Stimulated activated CD8-positive, alpha-beta memory T cell treated with anti-CD3 and anti-CD28 coated beads, Interleukin-4, amount 100 ng/mL, for 1 hour (primary cell): ENCODE measurements around the gene JARID2.

Experiments used
- DNase-seq, 2 donors: peaks; one replicate each; pipeline ENCODE4 v3.0.0-alpha.2; 2020; ENCODE audit warnings: low read depth in 2 of 2, low spot score in 1 of 2

The JARID2 gene

DNA sequence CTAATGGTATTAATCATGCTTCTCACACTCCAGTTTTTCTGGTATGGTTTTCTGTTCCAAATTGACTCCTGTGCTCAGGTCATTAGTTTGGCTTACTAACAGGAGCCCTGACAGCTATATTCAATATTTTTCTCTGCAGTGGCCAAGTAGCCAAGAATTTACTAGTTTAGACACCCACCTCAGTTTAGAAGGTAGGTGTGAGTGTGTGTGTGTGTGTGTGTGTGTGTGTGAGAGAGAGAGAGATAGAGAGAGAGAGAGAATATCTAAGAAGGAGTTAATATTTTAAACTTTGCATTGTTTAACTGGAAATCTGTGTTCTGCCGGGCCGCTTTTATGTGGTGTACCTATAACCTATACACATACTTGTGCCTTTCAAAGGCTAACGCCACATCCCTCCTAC, 18.5 kb downstream of the JARID2 start:
- no peak for DNase-seq

DNA sequence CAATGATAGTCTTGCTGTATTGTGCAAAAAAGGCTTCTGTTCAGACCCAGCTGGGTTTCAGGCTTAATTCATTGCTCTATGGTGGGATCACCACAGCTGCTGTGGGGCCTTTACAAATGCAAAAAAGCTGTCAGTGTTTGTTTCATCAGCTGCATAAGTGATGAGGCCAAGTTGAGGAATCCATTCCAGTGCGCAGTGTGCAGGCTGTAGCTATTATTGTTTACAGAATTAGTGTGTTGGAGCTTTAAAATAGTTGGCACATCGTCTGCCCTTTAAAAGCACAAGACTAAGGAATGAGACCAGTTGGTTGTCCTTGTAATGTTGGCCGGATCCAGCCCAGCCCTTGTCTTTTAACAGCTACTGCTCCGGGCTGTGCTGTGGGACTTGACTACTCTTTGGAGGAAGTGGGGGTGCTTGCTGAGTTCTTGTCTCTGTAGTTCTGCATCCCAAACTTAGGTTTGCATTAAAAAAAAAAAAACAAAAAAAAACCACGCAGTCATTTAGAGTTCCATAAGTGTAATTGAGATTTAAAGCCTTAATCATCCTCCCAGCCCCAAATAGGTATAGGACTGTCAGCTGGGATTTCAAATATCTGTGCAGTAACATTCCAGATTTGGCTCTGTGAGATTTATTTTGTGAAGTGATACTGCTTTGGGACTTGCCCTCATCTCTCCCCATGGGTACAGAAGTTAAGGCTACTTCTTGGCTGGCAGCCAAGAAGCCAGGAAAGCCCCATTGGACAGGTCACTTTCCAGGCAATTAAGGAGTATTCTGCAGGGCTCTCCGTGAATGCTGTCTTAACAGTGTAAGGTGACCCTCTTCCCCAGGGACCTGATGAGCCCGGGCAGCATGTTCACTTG, 19.3 kb downstream of the JARID2 start:
- DNase-seq, result no peak

DNA sequence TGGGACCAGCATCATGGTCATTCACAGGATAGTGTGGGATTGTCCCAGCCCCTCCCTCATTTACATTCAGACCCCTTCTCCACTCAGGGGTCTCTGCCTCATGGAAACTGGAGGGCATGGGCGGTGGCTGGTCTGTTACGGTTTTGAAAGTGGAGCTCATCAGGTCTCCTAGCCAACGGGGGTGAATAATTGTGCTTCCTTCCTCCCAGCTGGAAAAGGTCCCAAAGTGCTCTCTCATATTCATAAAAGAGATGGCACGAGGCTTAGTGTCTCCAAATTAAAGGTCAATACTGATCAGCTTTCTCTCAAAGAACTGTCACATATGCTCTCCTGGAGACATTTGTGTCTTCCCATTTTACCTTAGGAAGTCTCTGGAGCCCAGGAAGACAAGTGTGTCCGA, 19.9 kb downstream of the JARID2 start:
- DNase-seq, result no peak

GRCh38 chr6:15266423-15266996, 20.6 kb downstream of the JARID2 start:
- no peak for DNase-seq

DNA sequence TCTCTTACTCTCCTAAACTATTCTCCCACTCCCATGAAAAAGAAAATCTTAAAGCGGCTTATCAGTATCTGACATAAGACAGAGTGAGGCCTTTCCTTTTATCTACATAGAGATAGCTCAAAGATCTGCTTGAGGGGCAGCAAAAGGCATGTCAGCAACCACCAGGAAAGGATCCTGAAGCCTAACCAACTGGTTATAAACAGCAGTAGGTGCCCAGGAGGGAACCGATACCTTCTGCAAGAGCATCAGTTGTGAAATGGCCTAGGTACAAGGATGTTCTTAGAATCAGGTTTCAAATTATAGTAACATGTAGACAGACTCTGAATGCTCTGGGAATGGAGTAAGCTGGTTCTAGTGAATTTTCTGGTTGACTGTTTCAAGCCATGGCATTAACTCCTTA, 21.4 kb downstream of the JARID2 start:
- no peak for DNase-seq

DNA sequence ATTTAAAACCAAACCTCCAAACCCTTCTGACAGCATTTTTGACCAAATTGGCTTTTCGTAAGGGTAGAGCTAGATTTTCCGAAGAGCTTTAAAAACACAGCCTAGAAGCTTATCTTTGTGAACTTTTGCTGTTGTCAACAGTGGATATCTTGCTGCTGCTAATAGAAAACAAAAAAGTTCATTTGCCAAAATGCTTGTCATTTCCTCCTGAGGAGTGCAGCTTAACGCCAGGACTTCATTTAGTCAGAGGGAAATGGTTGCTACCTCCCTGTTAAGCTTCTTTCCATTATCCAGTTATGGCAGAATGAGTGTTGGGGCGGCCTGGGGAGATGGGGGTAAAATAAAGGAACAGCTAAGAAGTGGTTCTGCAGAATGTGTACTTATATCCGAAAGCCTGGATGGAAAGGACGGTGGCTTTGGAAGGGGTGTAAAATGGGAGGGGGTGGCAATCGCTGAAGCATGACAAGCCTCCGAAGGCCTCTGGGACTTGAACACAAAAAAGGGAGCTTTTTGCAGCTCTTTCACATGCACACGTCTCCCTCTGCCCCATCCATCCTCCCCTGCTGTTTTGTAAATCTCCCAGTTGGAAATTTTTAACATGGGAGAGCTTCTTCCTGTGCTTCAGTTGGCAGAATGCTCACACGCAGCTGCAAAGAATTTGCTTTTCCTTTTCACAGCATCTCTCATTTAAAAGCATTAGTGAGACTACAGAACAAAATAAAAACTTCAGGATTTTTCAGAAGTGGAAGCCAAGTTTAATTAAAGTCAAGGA, 22.5 kb downstream of the JARID2 start:
- no peak for DNase-seq

- no peak for DNase-seq
Measured at GRCh38 chr6:15269011-15269410, 23.1 kb downstream of the JARID2 start.

DNA sequence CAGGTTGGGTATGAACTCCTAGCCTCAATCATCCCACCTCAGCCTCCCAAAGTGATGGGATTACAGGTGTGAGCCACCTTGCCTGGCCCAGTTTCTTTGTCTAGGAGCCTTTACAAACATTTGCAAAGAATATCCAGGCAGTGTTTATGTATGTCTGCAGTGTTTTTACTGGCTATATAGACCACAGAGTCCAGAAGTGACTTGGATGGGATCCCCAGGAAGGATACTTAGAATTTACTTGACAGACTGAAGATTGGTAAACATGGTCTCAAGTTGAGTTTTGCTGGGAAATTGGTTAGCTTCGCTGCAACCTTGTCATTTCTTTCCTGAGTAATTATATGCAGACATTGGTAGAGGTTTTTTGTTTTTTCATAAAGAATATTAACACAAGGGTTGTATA, 23.8 kb downstream of the JARID2 start:
- DNase-seq, result no peak

DNA sequence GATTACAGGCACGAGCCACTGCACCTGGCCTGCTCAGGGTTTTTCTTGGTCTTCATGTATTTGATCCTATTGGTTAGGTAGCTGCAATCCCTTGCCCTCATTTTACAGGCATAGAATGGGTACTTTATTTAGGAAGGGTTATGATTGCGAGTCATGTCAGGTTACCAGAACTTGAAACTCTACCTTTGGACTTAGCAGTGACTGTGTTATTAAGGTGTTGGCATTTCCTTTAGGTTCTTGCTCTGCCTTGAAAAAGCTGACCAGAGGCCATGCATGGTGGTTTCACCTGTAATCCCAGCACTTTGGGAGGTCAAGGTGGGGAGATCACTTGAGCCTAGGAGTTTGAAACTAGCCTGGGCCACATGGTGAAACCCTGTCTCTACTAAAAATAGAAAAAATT, 24.5 kb downstream of the JARID2 start:
- DNase-seq, result no peak

DNA sequence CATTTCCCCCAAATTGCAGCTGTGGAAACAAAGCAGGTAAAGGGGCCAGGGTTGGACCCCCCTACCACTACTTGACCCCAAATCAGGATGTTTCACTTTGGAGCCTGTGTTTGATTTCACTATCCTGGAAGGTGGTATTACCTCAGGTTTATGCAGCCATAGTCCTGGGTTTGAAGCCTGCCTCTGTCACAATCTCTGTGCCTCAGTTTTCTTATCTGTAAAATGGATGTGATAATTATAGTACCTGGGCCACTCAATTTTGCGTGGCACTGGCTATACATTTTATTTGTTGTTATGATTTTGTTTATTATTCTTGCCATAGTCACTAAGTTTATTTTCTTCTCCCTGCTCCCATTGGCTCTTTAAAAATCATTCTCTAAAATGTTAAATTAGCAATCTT, 26.7 kb downstream of the JARID2 start:
- no peak for DNase-seq

DNA sequence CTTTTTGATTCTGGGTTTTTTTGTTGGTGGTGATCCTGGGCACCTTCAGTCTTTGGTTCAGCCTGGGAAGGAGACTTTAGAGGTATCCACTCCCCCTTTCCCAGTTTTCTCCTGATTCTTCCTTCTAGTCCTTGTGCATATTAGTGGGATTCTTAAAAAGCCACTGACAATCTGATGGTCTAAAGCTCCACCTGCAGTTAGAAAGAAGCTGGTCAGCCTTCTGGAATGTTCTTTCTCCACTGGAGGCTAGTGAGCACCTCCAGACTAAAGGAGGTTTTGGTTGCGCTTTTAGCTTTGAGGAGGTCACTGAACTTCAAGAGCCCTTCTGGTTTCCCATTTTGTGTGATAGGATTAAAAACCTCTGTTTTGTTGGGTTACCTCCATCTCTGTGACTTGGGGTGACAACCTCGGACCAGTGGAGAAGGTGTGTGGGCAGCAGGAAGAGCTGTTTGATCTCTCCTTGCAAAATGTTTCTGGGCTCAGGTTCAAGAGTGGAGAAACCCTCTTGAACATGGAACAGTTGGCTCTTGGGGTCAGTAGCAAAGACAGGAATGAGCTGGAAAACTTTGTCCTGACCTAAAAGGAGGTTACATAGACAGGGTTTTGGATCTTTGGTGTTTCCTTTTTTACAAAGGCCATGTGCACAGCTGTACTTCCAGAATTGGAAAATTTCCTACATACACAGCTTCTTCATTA, 29.0 kb downstream of the JARID2 start:
- DNase-seq, result no peak

DNA sequence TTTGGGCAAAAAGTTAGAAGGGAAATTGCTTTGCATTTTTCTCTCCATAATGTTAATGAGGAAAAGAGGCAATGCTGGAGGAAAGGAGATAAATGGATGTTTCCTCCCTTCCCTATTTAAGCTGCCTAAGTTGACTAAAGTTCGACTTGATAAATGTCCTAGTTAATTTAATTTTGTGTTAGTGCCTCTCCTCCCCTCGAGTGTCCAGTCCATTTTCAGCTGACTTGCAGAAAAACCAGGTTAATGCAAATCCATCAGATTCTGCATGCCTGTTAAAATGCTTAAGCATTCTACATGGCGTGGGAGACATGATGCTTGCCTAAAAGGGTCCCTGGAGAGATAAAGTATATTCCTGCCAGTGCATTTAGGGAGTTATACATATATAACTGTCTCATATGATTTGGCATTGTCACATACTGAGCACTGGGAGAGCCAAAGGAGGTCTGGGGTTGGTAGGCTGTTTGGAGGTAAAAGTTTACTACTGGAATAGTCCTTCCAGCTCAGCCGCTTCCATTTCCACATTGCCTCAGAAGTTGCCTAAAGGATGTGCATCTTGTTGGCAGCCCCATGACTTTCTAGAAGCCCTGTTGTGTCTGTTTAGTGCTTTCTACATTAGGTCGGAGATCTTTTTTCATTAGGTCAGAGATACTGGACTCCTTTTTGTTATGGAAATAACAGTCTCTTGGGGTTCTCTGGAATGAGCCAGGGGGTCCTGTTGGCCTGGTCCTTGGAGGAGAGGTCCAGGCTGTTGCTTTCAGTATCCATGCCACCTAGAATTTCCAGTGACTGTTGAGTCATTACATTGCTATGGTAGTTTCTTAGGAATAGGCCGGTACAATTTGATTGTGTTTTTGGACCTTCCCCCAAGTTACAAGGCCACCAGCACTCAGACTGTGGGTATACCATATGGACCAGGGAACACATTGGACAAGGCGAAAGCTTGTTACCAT, 30.4 kb downstream of the JARID2 start:
- no peak for DNase-seq

GRCh38 chr6:15279047-15279661, 33.3 kb downstream of the JARID2 start:
- no peak for DNase-seq

DNA sequence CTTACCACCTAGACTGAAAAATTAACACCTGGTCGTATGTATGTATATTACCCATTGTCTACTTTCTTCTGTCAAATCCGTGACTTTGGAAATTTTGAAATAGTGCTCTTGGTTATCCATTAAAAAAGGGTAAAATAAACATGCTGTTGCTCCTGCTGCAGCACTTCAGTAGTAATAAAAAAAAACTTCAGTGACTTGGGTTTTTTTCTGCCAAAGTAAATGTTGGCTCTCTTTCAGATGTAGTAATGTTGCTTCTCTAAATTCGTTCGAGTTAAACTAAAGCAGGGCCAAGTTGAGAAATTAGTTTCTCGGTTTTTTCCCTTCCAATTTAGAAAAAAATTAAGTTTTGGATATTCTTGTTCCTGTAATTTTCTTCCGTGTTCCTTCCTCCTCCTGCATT, 34.2 kb downstream of the JARID2 start:
- no peak for DNase-seq

DNA sequence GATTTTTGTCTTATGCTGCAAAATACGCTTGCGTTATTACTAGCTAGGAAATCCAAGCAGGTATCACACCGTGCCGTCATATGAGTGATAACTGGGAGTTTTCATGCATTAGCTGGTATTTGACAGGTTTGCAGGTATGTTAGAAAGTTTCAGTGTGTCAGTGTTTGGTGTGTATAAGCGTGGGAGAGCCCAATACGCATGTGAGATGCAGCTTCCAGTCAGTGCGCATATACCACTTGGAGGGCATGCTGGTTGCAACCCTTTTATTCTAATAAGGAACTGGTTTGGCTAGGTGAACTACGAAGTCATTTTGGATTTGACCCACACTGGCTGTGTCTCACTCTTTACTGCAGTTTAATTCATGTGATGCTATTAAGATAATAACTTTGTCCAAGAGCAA, 35.1 kb downstream of the JARID2 start:
- DNase-seq, result no peak

DNA sequence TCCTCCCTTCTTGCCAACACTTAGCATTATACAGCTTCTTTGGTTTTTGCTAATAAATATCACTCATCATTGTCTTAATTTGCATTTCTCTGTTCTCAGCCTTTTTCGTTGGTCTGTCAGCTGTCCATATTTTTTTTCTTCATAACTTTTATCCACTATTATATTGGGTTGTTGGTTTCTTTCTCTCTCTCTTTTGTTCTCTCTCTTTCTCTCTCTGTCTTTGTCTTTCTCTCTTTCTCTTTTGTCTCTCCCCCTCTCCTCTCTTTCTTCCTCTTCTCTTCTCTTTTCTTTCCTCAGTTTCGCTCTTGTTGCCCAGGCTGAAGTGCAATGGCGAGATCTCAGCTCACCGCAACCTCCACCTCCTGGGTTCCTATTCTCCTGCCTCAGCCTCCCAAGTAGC, 36.5 kb downstream of the JARID2 start:
- DNase-seq, result no peak

- no peak for DNase-seq
Measured at GRCh38 chr6:15283986-15284361, 38.1 kb downstream of the JARID2 start.

- no peak for DNase-seq
Measured at GRCh38 chr6:15284743-15285142, 38.9 kb downstream of the JARID2 start.

DNA sequence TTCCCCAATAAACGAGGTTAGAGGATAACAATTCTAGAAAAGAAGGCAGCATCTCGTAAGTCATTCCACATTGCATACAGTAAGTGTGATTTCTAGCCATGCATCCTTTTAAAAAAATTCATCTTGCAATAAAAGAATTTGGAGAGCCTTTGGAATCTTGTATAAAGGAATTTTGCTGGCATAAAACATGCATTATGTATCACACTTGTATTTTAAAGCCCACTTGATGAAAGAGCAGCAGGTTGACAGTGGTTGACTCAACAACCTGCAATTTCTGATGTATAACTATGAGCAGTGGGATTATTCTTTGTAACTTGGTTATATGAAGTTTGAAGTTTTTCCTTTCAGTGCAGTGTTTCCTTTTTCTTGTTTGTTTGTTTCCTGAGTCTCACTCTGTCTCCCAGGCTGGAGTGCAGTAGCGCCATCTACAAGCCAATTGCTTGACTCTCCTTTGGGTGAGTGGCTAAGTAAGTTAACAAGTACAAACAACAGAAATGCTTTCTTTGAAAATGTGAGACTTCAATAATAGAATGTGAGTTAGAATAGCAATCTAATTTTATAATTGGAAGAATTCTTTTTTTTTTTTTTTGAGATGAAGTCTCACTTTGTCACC, 39.9 kb downstream of the JARID2 start:
- no peak for DNase-seq
